Choroid plexus epithelial cell (primary cell): ENCODE measurements around the gene SH3PXD2A.

Experiments
- DNase-seq: peaks from one replicate; pipeline ENCODE4 v3.0.0-alpha.2; 2010; ENCODE audit warnings: low read depth
- H3K4me3 ChIP-seq: 2 replicates; pipeline ENCODE4 v1.5.1; 2011; ENCODE audit warnings: low read depth, mild to moderate bottlenecking, control low read depth, low read length, moderate library complexity
- TF ChIP-seq, protein P1 (sequence below): conservative IDR thresholded peaks from 2 replicates; pipeline ENCODE4 v1.5.1; 2011; ENCODE audit warnings: low read depth, mild to moderate bottlenecking, control low read depth, inconsistent platforms, low read length, moderate library complexity

SH3PXD2A gene

DNA sequence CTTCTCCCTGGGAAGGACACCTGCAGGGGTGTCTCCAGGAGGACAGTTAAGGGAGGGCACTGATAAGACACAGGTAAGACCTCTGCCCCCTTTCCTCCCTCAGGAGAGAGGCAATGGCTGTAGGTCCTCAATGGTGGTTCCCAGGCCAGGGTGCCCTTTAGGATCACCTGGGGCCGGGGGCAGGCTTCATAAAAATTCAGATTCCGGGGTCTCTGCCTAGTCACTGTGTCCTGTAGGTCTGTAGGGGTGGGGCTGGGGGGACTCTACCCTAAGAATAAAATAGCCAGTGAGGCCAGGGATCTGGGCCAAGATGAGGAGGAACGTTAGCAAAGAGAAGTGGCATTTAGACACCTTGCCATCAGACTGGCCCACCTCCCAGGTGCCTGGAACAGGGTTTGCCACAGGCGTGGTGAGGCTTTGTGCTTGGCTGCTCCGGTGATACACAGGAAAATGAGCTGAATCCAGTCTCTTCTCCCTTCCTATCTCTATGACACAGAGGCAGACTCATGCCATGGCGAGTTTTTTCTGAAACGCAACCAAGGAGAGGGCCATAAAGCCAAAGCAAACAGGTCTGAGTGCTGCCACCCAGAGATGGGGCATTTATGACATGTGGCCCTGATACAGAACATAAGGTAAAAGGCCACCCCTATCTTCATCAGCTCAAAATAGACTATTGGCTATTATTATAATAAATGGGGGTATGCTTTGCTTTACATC lies 52.6 kb downstream of the SH3PXD2A start:
- no peak for DNase-seq
- no peak overlapping the region for H3K4me3 ChIP-seq
- TF ChIP-seq, protein P1, sequence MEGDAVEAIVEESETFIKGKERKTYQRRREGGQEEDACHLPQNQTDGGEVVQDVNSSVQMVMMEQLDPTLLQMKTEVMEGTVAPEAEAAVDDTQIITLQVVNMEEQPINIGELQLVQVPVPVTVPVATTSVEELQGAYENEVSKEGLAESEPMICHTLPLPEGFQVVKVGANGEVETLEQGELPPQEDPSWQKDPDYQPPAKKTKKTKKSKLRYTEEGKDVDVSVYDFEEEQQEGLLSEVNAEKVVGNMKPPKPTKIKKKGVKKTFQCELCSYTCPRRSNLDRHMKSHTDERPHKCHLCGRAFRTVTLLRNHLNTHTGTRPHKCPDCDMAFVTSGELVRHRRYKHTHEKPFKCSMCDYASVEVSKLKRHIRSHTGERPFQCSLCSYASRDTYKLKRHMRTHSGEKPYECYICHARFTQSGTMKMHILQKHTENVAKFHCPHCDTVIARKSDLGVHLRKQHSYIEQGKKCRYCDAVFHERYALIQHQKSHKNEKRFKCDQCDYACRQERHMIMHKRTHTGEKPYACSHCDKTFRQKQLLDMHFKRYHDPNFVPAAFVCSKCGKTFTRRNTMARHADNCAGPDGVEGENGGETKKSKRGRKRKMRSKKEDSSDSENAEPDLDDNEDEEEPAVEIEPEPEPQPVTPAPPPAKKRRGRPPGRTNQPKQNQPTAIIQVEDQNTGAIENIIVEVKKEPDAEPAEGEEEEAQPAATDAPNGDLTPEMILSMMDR, result no peak

GRCh38 chr10:103802081-103802480 lies 53.3 kb downstream of the SH3PXD2A start:
- no peak overlapping the region for H3K4me3 ChIP-seq
- TF ChIP-seq, protein P1, result no peak
- DNase-seq, result no peak

GRCh38 chr10:103800789-103801540 lies 54.4 kb downstream of the SH3PXD2A start:
- DNase-seq, result no peak
- no peak overlapping the region for H3K4me3 ChIP-seq
- TF ChIP-seq, protein P1, result no peak

GRCh38 chr10:103800089-103800488 lies 55.3 kb downstream of the SH3PXD2A start:
- TF ChIP-seq, protein P1, result no peak

GRCh38 chr10:103799341-103799740 lies 56.0 kb downstream of the SH3PXD2A start:
- no peak for DNase-seq
- no peak overlapping the region for H3K4me3 ChIP-seq
- TF ChIP-seq, protein P1, result no peak

More at GRCh38 chr10:103800089-103800488, 55.3 kb downstream of the SH3PXD2A start:
- DNase-seq, result no peak
- no peak overlapping the region for H3K4me3 ChIP-seq

DNA sequence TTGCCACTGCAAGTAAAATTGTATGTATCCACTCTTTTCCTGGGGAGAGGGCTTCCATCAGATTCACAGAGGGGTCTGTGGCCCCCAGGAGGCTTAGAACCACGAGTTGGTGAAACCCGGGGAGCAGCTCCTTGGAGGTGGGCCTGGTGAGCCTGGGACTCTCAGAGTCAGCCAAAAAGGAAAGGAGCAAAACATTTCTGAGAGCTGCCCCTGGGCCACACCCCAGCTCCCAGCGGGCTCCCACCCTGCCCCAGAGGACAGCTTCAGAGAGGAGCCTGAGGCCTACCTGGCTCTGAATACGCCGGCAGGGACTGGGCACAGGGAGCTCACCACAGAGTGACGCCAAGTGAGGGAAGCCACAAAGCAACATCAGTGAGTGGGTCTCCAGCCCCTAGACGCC lies 56.9 kb downstream of the SH3PXD2A start:
- no peak for DNase-seq
- TF ChIP-seq, protein P1, result no peak
- H3K4me3 ChIP-seq, result no peak overlapping the region
